ENCODE results near the gene UTF1. TPM values are rescaled to one million over a fixed set of nuclear protein-coding genes. Genes with fewer than 3 reads are reported as not detected.

The UTF1 gene
- polyA plus RNA-seq, 1 donor from 2014 or later = not detected

GRCh38 chr10:133183646-133184378, 46.2 kb upstream of the UTF1 start:
- H3K4me2 ChIP-seq (ENCODE audit: low read length) = no peak overlapping the region
- no peaks in the 10 kb centered on the region for H3F3A ChIP-seq (ENCODE audit: insufficient read depth, low read length, poor library complexity, severe bottlenecking)
- no peak overlapping the region for H2AFZ ChIP-seq (ENCODE audit: low read depth, low read length)
- no peak overlapping the region for H3K9ac ChIP-seq (ENCODE audit: low read length)
- no peak overlapping the region for H3K4me3 ChIP-seq (ENCODE audit: low read length)
- H3K9me2 ChIP-seq (ENCODE audit: insufficient read depth, low read length) = no peaks in the 10 kb centered on the region
- H3K9me3 ChIP-seq (ENCODE audit: low read length) = no peaks in the 10 kb centered on the region
- H3K27ac ChIP-seq (ENCODE audit: low read length) = no peak overlapping the region
- H3K79me2 ChIP-seq (replicated peaks; ENCODE audit: insufficient read depth, low read length) = no peaks in the 10 kb centered on the region
- no peaks in the 10 kb centered on the region for H4K20me1 ChIP-seq (ENCODE audit: insufficient read depth)
- TF ChIP-seq SMC3 (conservative IDR thresholded peaks at IDR 0.05; ENCODE audit: poor library complexity) (no peak), POLR2AphosphoS5 (IDR thresholded peaks at IDR 0.05) (no peak), EZH2 (IDR thresholded peaks at IDR 0.05; ENCODE audit: borderline replicate concordance, insufficient read depth, low read length, poor library complexity, severe bottlenecking) (no peak), MXI1 (conservative IDR thresholded peaks at IDR 0.05; ENCODE audit: poor library complexity, severe bottlenecking) (no peak), EP300 (conservative IDR thresholded peaks at IDR 0.05; ENCODE audit: poor library complexity, severe bottlenecking) (no peak), REST (IDR thresholded peaks at IDR 0.05; ENCODE audit: borderline replicate concordance) (no peak), TAF1 (IDR thresholded peaks at IDR 0.05; ENCODE audit: low read depth) (no peak), CTCF (IDR thresholded peaks at IDR 0.05; ENCODE audit: poor library complexity, severe bottlenecking) (no peak), RAD21 (conservative IDR thresholded peaks at IDR 0.05) (no peak)
- no peaks in the 10 kb centered on the region for H3K36me3 ChIP-seq (ENCODE audit: insufficient read depth, low read length)
- no peaks in the 10 kb centered on the region for H3K27me3 ChIP-seq (ENCODE audit: insufficient read depth, low read depth, low read length)

- no peaks in the 10 kb centered on the region for H3F3A ChIP-seq (ENCODE audit: insufficient read depth, low read length, poor library complexity, severe bottlenecking)
- H3K36me3 ChIP-seq (ENCODE audit: insufficient read depth, low read length) = no peaks in the 10 kb centered on the region
- H3K27me3 ChIP-seq (ENCODE audit: insufficient read depth, low read depth, low read length) = no peaks in the 10 kb centered on the region
- H2AFZ ChIP-seq (ENCODE audit: low read depth, low read length) = no peak overlapping the region
- no peaks in the 10 kb centered on the region for H4K20me1 ChIP-seq (ENCODE audit: insufficient read depth)
- H3K4me2 ChIP-seq (ENCODE audit: low read length) = no peak overlapping the region
- TF ChIP-seq SMC3 (conservative IDR thresholded peaks at IDR 0.05; ENCODE audit: poor library complexity) (no peak), RAD21 (conservative IDR thresholded peaks at IDR 0.05) (no peak), POLR2AphosphoS5 (IDR thresholded peaks at IDR 0.05) (no peak)
- H3K9ac ChIP-seq (ENCODE audit: low read length) = no peak overlapping the region
- no peaks in the 10 kb centered on the region for H3K9me2 ChIP-seq (ENCODE audit: insufficient read depth, low read length)
- no peaks in the 10 kb centered on the region for H3K9me3 ChIP-seq (ENCODE audit: low read length)
- no peaks in the 10 kb centered on the region for H3K79me2 ChIP-seq (replicated peaks; ENCODE audit: insufficient read depth, low read length)
- no peak overlapping the region for H3K27ac ChIP-seq (ENCODE audit: low read length)
- no peak overlapping the region for H3K4me3 ChIP-seq (ENCODE audit: low read length)
Observed at GRCh38 chr10:133184591-133185244, 45.3 kb upstream of the UTF1 start.
